AG04449 (cell line): ENCODE measurements around the gene FARSA.
A peak's percentile ranks its signal among the peaks of the same experiment; 100 is the strongest.
"Not testable (repeated sequence)": the region's sequence is repeated elsewhere in the genome, so short reads cannot be mapped to it uniquely, and the experiment has no call there.

Experiments used
- CTCF ChIA-PET: fragments of 350-600 bp; formaldehyde crosslinking; extraction: SDS; loops from one replicate; lab custom pipeline; 2021; ENCODE audit warnings: antibody characterized with exemption; lab: Yijun Ruan, JAX
- POLR2A ChIA-PET: fragments of 400-600, 350-600 bp; formaldehyde crosslinking; extraction: SDS; loops from one replicate; lab custom pipeline; 2020; ENCODE audit warnings: antibody characterized with exemption, inconsistent platforms; lab: Yijun Ruan, JAX
- DNase-seq: peaks from one replicate; pipeline ENCODE4 v3.0.0-alpha.2; 2010; ENCODE audit warnings: low read depth, low spot score
- H3K4me3 ChIP-seq: 2 replicates; pipeline ENCODE4 v1.5.1; 2011; ENCODE audit warnings: low read depth, mild to moderate bottlenecking, control low read depth, low read length
- TF ChIP-seq, protein P1 (sequence below): IDR thresholded peaks from one replicate; pipeline ENCODE4 v1.5.1; 2011; ENCODE audit warnings: mild to moderate bottlenecking, moderate library complexity, low read length, control low read depth, inconsistent platforms; ENCODE audit not compliant: insufficient read depth; ENCODE audit errors: missing control alignments

Gene FARSA

DNA sequence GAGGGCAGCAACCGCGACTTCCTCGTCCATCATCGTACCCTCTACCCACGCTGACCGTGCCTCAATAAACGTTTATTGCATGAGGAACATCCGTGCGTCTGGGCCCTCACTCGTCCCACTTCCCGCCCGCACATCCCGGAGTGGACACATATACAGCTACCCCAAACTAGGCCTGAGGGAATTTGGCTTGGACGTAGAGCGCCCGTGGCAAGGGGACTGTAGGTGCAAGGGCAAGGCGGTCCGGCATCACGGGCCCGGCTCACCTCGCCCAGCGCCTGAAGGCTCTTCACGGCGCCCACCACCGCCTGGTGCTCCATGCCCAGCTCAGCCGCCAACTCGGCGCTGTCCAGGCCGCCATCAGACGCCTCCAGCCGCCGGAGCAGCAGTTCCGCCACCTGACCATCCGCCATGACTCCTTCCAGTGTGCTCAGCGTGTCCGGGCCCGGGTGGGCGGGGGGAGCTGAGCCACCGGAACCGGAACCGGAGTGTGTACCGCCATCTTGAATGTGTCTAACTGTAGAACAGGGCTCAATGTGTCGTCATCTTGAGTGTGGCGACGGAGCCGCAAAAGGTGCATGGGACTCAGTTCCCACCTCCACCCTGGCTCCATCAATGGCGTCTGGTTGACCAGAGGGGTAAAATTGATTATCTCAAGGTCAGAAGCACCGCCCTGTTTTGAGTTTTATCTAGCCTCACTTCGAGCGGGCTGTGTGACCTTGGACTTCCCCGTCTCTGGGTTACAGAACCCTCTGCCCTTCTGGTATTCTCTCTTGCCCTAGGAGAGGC is at the start of gene FARSA:
Gene FARSA, minus strand, starts transcription at position 425 of the 786 bp plus-strand sequence. Its CDS starts 15 bp downstream, at position 410.
- ChIA-PET POLR2A (interaction anchor here (0.6 to 1.3 kb wide), 7 partner anchors 12 to 219 kb away, joined by 3 to 7 read pairs (median 4); partner anchors contain the start of gene SYCE2), CTCF (interaction anchor here (1.0 to 4.1 kb wide), 3 partner anchors 12 to 156 kb away, joined by 4 to 20 read pairs (median 6); no protein-coding TSS in a partner anchor)
- no peak for DNase-seq
- peak within 1 kb of the TSS; percentile 96 for H3K4me3 ChIP-seq
- TF ChIP-seq, protein P1, sequence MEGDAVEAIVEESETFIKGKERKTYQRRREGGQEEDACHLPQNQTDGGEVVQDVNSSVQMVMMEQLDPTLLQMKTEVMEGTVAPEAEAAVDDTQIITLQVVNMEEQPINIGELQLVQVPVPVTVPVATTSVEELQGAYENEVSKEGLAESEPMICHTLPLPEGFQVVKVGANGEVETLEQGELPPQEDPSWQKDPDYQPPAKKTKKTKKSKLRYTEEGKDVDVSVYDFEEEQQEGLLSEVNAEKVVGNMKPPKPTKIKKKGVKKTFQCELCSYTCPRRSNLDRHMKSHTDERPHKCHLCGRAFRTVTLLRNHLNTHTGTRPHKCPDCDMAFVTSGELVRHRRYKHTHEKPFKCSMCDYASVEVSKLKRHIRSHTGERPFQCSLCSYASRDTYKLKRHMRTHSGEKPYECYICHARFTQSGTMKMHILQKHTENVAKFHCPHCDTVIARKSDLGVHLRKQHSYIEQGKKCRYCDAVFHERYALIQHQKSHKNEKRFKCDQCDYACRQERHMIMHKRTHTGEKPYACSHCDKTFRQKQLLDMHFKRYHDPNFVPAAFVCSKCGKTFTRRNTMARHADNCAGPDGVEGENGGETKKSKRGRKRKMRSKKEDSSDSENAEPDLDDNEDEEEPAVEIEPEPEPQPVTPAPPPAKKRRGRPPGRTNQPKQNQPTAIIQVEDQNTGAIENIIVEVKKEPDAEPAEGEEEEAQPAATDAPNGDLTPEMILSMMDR, result no peak

DNA sequence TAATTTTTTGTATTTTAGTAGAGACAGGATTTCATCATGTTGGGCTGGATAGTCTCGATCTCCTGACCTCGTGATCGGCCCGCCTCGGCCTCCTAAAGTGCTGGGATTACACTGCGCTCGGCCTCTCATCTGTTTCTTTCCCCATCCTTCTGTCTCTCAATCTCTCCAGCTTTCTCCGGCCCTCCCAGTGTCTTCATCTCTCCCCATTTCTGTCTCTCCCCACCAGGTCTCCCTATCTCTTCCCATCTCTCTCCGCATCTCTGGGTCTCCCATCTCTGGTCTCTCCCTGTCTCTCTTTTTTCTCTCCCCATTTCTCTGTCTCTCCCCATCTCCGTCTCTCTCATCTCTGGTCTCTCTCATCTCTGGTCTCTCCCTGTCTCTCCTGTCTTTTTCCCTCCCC is 49.6 kb upstream of the FARSA start:
- H3K4me3 ChIP-seq, result peak overlapping the region; percentile 52
- TF ChIP-seq, protein P1, result no peak
- POLR2A ChIA-PET, result no interaction called here
- CTCF ChIA-PET, result interaction anchor here (0.6 to 14.7 kb wide), 16 partner anchors 9 to 295 kb away, joined by 3 to 573 read pairs (median 4); no protein-coding TSS in a partner anchor
- no peak for DNase-seq

DNA sequence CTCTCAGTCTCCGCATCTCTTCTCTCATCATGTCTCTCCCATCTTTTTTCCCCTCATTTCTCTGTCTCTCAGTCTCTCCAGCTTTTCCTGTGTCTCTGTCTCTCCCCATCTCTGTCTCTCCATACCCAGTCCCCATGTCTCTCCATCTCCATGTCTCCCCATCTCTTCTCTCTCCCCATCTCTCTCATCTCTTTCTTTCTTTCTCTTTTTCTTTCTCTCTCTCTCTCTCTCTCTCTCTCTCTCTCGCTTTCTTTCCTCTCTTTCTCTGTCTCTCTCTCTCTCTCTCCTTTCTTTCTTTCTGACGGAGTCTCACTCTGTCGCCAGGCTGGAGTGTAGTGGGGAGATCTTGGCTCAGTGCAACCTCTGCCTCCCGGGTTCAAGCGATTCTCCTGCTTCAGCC is 49.1 kb upstream of the FARSA start:
- H3K4me3 ChIP-seq, result no peak overlapping the region
- DNase-seq, result no peak
- CTCF ChIA-PET, result interaction anchor here (0.6 to 14.7 kb wide), 14 partner anchors 10 to 280 kb away, joined by 3 to 573 read pairs (median 4); no protein-coding TSS in a partner anchor
- TF ChIP-seq, protein P1, result no peak
- POLR2A ChIA-PET, result no interaction called here

DNA sequence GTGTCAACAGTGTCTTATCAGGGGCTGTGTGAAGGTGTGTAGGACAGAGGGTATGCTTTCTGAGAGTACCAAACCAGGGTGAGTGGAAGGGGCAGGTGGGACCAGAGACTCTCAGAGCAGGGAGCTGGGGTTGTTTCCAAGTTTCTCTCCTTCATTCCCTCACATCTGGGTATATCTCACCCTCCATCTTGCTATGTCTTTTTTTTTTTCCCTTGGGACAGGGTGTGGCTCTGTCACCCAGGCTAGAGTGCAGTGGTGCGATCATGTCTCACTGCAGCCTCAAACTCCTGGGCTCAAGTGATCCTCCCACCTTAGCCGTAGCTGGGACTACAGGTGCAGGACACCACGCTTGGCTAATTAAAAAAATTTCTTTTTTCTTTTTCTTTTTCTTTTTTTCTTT is 46.5 kb upstream of the FARSA start:
- H3K4me3 ChIP-seq, result no peak overlapping the region
- DNase-seq, result no peak
- TF ChIP-seq, protein P1, result no peak
- ChIA-PET POLR2A (no interaction called here), CTCF (interaction anchor here (0.8 to 14.7 kb wide), 9 partner anchors 14 to 285 kb away, joined by 3 to 573 read pairs (median 17); partner anchors contain the start of genes IER2, LYL1 and STX10)

DNA sequence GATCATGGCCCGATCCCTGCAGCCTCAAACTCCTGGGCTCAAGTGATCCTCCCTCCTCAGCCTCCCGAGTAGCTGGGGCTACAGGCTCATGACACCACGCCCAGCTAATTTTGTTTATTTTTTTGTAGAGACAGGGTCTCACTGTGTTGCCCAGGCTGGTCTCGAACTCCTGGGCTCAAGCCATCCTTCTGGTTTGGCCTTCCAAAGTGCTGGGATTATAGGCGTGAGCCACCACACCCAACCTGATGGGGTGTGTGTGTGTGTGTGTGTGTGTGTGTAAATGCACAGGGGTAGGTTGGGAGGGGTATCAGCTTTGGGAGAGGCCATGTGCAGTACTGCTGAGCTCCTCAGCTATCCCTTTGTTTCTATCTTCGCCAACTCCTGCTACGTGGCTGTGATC is 42.6 kb upstream of the FARSA start:
- not testable (repeated sequence) for H3K4me3 ChIP-seq, DNase-seq
- ChIA-PET POLR2A (interaction anchor here (1.0 kb wide), 1 partner anchor 36 kb away, joined by 3 read pairs; no protein-coding TSS in a partner anchor), CTCF (interaction anchor here (0.6 to 14.7 kb wide), 15 partner anchors 12 to 612 kb away, joined by 3 to 573 read pairs (median 10); partner anchors contain the start of genes CACNA1A, DAND5 and LYL1)

DNA sequence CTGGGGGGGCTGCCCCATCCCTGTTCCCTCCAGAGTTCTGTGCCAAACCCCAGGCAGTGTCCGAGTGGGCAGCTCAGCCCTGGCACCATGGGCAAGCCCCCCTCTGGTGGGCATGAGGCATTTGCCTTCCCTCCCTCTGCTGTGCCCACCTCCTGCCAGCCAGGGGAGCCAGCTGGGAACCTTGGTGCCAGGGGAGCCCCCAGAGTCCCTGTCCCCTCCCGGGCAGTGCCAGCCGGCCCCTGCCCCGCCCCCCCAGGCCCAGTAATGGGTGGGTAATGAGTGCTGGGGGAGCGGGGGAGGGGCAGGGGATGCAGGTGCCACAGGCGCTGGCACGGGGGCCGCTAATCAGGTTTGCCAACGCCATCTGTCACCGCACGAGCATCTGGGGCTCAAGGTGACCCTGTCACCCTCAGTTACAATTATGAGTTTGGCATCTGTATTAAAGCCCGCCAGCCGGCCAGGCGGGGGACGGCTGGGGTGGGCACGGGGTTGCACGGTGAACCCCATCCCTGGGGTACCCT is 41.8 kb upstream of the FARSA start:
- TF ChIP-seq, protein P1, result no peak
- DNase-seq, result no peak
- ChIA-PET CTCF (interaction anchor here (0.7 to 14.7 kb wide), 11 partner anchors 11 to 614 kb away, joined by 3 to 573 read pairs (median 8); partner anchors contain the start of genes DAND5 and LYL1), POLR2A (no interaction called here)
- H3K4me3 ChIP-seq, result no peak overlapping the region
